Parathyroid adenoma (tissue), 2 donors: ENCODE results near the gene TMEM161A.

ENCODE experiments used
- H2AFZ ChIP-seq: fragments of 300-600 bp; sonication (generic); one replicate; pipeline ENCODE4 v1.7.0; 2017; ENCODE audit warnings: antibody characterized with exemption, mild to moderate bottlenecking
- H3K27ac ChIP-seq: fragments of 300-600 bp; sonication (generic); one replicate; pipeline ENCODE4 v1.7.0; 2017
- H3K27me3 ChIP-seq: fragments of 300-600 bp; sonication (generic); one replicate; pipeline ENCODE4 v1.7.0; 2017; ENCODE audit warnings: low read length; ENCODE audit not compliant: control insufficient read depth, insufficient read depth
- H3K36me3 ChIP-seq: fragments of 300-600 bp; sonication (generic); one replicate; pipeline ENCODE4 v1.7.0; 2017; ENCODE audit warnings: low read length; ENCODE audit not compliant: control insufficient read depth, insufficient read depth
- H3K4me1 ChIP-seq: fragments of 300-600 bp; sonication (generic); one replicate; pipeline ENCODE4 v1.7.0; 2017; ENCODE audit warnings: control low read depth
- H3K4me2 ChIP-seq: fragments of 300-600 bp; sonication (generic); one replicate; pipeline ENCODE4 v1.7.0; 2017; ENCODE audit warnings: low read length
- H3K4me3 ChIP-seq: fragments of 300-600 bp; sonication (generic); one replicate; pipeline ENCODE4 v1.7.0; 2017; ENCODE audit warnings: low read depth, low read length
- H3K79me2 ChIP-seq: fragments of 300-600 bp; sonication (generic); one replicate; pipeline ENCODE4 v1.7.0; 2017; ENCODE audit warnings: control low read depth
- H3K9ac ChIP-seq: fragments of 300-600 bp; sonication (generic); one replicate; pipeline ENCODE4 v1.7.0; 2017; ENCODE audit warnings: mild to moderate bottlenecking
- H3K9me3 ChIP-seq: fragments of 300-600 bp; sonication (generic); one replicate; pipeline ENCODE4 v1.7.0; 2017; ENCODE audit warnings: low read length; ENCODE audit not compliant: control insufficient read depth
- TF ChIP-seq, protein P1 (sequence below): fragments of 300-600 bp; sonication (generic); IDR thresholded peaks from one replicate; pipeline ENCODE4 v1.7.0; 2017; ENCODE audit warnings: antibody characterized with exemption, mild to moderate bottlenecking
- donor health status: primary hyperparathyroidism.

Gene TMEM161A

DNA sequence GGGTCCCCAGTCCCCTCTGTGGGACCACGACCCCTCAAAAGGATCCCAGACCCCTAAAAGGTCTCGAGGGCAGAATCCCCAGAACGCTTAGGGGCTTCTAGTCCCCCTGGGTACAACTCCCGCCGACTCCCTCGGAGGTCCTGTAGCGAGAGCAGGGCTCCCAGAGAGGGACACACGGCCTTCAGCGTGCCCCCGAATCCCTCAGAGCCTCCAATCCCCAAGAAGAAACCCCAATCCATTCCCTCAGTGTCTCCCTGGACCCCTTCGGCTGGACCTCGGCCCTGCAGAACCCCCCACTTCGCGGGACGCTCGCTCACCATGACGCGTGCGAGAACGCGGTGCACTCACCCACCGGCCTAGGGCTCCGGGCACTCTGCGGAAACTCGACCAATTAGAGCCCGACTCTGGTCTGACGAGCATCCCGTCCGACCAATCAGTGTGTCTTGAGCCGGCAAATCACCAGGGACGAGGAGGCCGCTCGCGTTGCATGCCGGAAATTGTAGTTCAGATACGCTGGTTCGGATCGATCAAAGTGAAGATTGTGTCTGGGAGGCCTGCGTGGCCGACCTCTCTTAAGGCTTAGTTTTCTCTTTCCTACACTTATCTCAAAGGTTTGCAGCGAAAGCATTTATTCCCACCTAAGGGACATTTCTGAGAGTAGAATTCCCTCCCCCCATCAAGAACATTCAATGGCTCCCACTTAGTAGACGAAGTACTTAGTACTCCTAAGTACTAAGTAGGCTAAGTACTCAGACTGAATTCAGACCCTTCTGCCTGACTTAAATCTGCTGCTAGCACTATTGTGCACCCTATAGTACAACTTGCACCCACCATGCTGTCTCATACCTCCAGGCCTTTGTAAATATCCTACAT lies at the start of gene TMEM161A:
TSS of gene TMEM161A (minus strand) at position 370 of the 873 bp plus-strand sequence. CDS start at position 320, 50 bp downstream.
- peaks cover 5% of the 10 kb centered on the region for H3K79me2 ChIP-seq
- TF ChIP-seq, protein P1, sequence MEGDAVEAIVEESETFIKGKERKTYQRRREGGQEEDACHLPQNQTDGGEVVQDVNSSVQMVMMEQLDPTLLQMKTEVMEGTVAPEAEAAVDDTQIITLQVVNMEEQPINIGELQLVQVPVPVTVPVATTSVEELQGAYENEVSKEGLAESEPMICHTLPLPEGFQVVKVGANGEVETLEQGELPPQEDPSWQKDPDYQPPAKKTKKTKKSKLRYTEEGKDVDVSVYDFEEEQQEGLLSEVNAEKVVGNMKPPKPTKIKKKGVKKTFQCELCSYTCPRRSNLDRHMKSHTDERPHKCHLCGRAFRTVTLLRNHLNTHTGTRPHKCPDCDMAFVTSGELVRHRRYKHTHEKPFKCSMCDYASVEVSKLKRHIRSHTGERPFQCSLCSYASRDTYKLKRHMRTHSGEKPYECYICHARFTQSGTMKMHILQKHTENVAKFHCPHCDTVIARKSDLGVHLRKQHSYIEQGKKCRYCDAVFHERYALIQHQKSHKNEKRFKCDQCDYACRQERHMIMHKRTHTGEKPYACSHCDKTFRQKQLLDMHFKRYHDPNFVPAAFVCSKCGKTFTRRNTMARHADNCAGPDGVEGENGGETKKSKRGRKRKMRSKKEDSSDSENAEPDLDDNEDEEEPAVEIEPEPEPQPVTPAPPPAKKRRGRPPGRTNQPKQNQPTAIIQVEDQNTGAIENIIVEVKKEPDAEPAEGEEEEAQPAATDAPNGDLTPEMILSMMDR, result no peak
- peak within 1 kb of the TSS; percentile 95 for H3K4me3 ChIP-seq
- H3K9me3 ChIP-seq, result no peaks in the 10 kb centered on the region
- H3K9ac ChIP-seq, result peak within 1 kb of the TSS; percentile 32
- H2AFZ ChIP-seq, result peak within 1 kb of the TSS; percentile 93
- H3K27ac ChIP-seq, result no peak within 1 kb of the TSS
- no peaks in the 10 kb centered on the region for H3K27me3 ChIP-seq
- peaks cover 4% of the 10 kb centered on the region for H3K4me1 ChIP-seq
- no peaks in the 10 kb centered on the region for H3K36me3 ChIP-seq
- H3K4me2 ChIP-seq, result peak within 1 kb of the TSS; percentile 87

DNA sequence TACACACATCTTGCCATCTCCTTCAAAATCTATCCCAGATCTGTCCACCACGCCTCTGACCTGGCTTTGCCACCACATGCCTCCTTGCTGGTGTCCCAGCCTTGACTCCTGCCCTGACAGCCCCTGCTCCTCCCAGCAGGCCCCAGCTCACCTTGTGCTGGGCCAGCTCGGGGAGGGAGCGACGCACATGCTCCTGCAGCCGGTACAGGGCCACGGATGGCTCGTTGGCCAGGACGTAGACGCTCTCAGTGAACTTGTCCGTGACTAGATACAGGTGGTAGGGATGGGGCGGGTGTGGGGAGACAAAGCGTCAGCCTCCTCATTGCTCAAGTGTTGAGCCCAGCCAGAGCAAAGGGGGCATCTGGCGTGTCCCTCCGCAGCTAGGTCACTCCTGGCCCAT lies 48.5 kb upstream of the TMEM161A start:
- no peaks in the 10 kb centered on the region for H3K9me3 ChIP-seq
- H3K36me3 ChIP-seq, result no peaks in the 10 kb centered on the region
- peaks cover 25% of the 10 kb centered on the region for H3K79me2 ChIP-seq
- H3K4me1 ChIP-seq, result peaks cover 5% of the 10 kb centered on the region
- H3K4me2 ChIP-seq, result no peak overlapping the region
- no peak overlapping the region for H2AFZ ChIP-seq
- no peaks in the 10 kb centered on the region for H3K27me3 ChIP-seq
- H3K4me3 ChIP-seq, result no peak overlapping the region
- TF ChIP-seq, protein P1, result no peak
- H3K27ac ChIP-seq, result no peak overlapping the region
- H3K9ac ChIP-seq, result no peak overlapping the region

DNA sequence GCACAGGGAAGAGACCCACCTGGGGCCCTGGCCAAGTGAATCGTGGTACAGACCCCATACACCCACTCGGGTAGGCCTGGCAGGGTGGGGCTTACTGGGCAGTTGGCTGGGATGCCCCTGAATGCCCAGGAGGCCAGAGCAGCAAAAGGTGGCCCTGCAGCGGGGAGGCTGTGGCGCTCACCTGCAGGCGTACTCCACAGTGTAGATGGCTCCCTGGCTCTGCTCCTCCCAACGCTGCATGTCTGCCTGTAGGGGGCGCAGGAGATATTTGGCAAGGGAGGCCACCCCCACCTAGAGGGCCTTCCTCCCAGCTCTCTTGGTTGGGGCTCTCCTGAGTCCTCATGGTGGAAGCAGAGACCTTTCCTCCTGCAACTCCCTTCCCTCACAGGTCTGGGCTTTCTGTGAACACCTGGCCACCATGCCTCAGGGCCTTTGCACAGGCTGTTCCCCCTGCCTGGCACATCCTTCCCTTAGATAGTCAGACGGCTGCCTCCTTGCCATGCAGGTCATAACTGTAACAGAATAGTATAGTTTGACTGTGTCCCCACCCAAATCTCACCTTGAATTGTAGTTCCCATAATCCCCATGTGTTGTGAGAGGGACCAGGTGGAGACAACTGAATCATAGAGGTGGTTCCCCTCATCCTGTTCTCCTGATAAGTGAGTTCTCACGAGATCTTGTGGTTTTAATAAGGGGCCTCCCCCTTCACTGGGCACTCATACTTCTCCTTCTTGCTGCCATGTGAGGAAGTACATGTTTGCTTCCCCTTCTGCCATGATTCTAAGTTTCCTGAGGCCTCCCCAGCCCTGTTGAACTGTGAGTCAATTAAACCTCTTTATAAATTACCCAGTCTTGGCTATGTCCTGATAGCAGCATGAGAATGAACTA lies 47.8 kb upstream of the TMEM161A start:
- H3K36me3 ChIP-seq, result no peaks in the 10 kb centered on the region
- H3K9me3 ChIP-seq, result no peaks in the 10 kb centered on the region
- H3K9ac ChIP-seq, result no peak overlapping the region
- H3K27me3 ChIP-seq, result no peaks in the 10 kb centered on the region
- peaks cover 5% of the 10 kb centered on the region for H3K4me1 ChIP-seq
- TF ChIP-seq, protein P1, result peak; percentile 51
- H3K27ac ChIP-seq, result no peak overlapping the region
- H3K79me2 ChIP-seq, result peaks cover 19% of the 10 kb centered on the region
- H2AFZ ChIP-seq, result no peak overlapping the region
- H3K4me3 ChIP-seq, result no peak overlapping the region
- H3K4me2 ChIP-seq, result no peak overlapping the region

DNA sequence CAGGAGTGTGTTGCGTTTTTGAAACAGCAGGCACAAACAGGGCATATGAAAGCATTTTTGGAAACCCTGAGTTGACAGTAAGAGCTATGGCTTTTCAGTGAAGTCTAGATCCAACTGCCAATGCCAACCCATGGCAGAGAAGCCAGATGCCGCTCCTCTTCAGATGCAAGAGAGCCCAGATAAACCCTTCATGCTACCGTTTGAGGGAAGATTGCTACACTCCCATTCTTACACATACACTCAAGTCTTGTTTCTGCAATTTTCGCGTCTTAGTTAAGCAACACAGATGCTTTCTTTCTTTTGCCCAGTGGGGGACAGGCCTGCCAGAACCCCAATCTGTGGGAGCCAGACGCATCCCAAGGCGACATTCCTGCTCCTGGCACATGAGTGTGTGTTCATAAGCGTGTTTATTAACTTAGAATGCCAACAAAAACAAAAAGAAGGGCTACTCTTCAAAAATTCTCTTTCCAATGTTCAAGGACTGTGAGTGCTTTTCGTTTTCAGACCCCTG lies 43.3 kb upstream of the TMEM161A start:
- no peaks in the 10 kb centered on the region for H3K4me1 ChIP-seq
- H3K4me2 ChIP-seq, result no peak overlapping the region
- no peaks in the 10 kb centered on the region for H3K9me3 ChIP-seq
- H3K27ac ChIP-seq, result no peak overlapping the region
- H2AFZ ChIP-seq, result no peak overlapping the region
- peaks cover 7% of the 10 kb centered on the region for H3K79me2 ChIP-seq
- H3K9ac ChIP-seq, result no peak overlapping the region
- H3K4me3 ChIP-seq, result no peak overlapping the region
- TF ChIP-seq, protein P1, result no peak
- no peaks in the 10 kb centered on the region for H3K36me3 ChIP-seq
- H3K27me3 ChIP-seq, result no peaks in the 10 kb centered on the region
